NCI-H2081 (cell line): ENCODE data around the gene RNU6-1.

Source experiments
- DNase-seq, 2 experiments: peaks; one replicate each; lab custom pipeline; 2025; lab: John Stamatoyannopoulos, UW

The RNU6-1 gene

DNA sequence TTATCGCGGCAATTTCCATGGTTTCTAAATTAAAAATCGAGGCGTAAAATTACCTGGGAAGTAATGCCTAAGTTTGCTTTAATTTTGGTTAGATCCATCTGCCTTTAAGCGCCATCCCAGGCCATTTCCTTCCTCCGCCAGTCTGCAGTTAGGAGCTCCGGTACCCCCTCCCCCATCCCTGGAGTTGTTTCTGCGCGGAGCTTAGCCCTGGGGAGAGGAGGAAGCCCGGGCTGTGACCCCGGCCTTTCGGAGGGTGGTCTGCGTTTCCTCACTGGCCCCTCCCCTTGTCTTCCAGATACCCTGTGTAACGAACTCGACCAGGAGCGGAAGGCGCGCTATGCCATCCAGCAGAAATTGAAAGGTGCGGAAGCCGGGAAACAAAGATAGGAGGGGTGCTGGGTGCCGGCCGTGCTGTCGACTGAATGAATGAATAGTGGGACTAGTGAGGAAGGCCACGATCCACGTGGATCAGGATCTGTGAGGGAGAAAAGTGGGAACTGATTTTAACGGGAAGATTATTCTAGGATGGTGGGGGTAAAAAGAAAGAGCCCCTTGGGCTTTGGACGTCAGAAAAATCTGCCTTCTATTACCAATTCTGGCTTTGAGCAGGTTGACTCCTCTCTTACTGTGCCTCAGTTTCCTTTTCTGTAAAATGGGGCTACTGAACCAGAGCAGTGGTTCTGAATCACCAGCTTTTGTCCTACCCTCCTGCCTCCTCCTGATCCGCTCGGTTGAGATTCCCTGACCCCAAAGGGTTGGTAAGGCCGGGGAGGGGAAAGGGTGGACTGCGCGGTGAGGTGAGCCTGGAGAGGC, 6.7 kb downstream of the RNU6-1 start:
- DNase-seq = no peak

- DNase-seq = peak in 1 of 2 experiments; percentile 28
Observed at GRCh38 chr15:67832031-67832551, 7.8 kb downstream of the RNU6-1 start.

GRCh38 chr15:67831363-67831762, 8.5 kb downstream of the RNU6-1 start:
- DNase-seq = no peak

DNA sequence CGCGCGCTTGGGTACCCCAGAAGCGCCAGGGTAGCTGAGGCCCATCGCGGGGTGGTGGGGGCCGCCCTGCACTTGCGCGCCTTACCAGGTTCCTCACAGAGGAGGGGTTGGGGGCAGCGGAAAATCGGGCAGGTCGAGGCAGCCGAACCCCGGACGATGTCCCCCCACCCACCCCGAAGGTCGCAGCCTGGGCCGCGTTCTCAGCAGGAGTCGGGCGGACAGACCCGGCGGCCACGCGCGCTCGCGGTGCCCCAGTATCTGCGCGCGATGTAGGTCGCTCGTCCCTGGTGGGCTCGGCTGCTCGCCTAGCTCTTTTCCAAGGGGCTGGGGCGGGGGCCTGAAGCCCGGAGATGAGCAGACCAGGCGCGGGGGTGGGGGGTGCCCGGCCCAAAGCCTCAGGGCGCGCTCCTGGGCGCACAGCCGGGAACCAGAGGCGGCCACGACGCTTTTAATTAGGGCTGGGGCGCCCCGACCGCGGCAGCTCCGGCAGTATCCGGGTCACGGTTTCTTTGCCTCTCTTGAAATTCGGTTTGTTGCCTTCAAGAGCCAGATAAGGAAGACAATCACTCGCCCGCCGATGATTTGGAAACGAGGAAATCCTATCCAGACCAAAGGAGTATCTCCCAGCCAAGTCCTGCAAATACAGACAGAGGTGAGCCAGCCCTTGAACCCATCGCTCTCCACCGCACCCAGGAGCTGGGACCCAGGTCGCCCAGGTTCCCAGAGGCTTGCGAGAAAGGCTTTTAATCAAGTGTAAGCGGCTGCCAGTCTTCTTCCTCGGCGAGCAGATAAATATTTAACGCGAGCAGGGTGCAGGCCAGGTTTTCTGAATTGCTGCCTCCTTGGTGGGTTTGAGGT, 10.0 kb downstream of the RNU6-1 start:
- DNase-seq = no peak

DNA sequence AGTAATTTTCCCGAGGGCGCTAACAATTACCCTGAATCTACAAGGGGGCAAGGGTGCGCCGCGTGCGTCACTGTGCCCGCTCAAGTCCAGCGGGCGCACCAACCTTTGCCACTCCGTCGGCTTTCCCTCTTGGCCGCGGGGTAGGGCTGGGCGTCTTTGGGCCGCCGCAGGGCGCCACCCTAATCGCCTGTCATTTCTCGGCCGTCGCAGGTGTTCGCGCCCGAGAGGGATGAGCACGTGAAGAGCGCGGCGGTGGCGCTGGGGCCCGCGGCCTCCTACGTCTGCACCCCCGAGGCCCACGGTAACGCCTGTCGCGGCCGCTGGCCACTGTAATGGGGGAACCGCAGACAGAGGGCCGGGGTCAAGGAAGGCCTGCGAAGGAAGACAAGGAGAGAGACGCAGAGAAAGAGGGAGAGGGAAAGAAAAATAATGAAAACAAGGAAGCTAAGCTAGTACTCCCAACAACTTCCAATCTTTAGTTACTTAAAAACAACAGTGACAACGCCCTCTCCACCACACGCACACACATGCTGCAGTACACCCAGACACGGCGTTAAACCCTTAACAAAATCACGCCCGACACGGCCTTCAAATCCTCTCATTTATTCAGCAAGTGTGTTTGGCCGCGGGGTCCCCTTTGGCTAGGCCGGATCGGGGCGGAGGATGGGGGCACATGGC, 10.7 kb downstream of the RNU6-1 start:
- no peak for DNase-seq

- no peak for DNase-seq
Observed at GRCh38 chr15:67828278-67828968, 11.4 kb downstream of the RNU6-1 start.

- DNase-seq = no peak
Observed at GRCh38 chr15:67827562-67828277, 12.1 kb downstream of the RNU6-1 start.

DNA sequence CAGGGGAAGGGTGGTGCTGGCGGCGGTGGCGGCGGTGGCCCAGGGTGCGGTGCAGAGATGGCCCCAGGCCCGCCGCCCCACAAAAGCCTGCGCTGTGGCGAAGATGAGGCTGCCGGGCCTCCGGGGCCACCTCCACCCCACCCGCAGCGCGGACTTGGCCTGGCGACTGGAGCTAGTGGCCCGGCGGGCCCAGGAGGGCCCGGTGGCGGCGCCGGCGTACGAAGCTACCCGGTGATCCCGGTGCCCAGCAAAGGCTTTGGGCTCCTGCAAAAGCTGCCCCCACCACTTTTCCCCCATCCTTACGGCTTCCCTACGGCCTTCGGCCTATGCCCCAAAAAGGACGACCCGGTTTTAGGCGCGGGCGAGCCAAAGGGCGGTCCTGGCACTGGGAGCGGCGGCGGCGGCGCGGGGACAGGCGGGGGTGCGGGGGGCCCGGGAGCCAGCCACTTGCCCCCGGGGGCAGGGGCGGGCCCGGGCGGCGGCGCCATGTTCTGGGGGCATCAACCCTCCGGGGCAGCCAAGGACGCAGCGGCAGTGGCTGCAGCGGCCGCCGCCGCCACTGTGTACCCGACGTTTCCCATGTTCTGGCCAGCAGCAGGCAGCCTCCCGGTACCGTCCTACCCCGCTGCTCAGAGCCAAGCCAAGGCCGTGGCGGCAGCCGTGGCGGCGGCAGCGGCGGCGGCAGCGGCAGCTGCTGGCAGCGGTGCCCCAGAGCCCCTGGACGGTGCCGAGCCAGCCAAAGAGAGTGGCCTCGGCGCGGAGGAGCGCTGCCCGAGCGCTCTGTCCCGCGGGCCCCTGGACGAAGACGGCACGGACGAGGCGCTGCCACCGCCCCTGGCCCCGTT, 12.9 kb downstream of the RNU6-1 start:
- DNase-seq = no peak

DNA sequence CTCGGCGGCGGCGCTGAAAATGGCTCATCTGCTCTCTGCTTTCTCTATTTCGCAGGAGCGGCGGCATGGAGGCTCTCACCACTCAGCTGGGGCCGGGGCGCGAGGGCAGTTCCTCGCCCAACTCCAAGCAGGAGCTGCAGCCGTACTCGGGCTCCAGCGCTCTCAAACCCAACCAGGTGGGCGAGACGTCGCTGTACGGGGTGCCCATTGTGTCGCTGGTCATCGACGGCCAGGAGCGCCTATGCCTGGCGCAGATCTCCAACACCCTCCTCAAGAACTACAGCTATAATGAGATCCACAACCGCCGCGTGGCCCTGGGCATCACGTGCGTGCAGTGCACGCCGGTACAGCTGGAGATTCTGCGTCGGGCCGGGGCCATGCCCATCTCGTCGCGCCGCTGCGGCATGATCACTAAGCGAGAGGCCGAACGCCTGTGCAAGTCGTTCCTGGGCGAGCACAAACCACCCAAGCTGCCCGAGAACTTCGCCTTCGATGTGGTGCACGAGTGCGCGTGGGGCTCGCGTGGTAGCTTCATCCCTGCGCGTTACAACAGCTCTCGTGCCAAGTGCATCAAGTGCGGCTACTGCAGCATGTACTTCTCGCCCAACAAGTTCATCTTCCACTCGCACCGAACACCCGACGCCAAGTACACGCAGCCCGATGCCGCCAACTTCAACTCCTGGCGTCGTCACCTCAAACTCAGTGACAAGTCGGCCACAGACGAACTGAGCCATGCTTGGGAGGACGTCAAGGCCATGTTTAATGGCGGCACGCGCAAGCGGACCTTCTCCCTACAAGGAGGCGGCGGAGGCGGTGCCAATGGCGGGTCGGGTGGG, 13.7 kb downstream of the RNU6-1 start:
- no peak for DNase-seq

GRCh38 chr15:67824976-67825880, 14.6 kb downstream of the RNU6-1 start, which contains the start of gene SKOR1:
TSS of gene SKOR1 (plus strand) at chr15:67825509. CDS start at chr15:67825603, 94 bp downstream.
- DNase-seq = no peak

DNA sequence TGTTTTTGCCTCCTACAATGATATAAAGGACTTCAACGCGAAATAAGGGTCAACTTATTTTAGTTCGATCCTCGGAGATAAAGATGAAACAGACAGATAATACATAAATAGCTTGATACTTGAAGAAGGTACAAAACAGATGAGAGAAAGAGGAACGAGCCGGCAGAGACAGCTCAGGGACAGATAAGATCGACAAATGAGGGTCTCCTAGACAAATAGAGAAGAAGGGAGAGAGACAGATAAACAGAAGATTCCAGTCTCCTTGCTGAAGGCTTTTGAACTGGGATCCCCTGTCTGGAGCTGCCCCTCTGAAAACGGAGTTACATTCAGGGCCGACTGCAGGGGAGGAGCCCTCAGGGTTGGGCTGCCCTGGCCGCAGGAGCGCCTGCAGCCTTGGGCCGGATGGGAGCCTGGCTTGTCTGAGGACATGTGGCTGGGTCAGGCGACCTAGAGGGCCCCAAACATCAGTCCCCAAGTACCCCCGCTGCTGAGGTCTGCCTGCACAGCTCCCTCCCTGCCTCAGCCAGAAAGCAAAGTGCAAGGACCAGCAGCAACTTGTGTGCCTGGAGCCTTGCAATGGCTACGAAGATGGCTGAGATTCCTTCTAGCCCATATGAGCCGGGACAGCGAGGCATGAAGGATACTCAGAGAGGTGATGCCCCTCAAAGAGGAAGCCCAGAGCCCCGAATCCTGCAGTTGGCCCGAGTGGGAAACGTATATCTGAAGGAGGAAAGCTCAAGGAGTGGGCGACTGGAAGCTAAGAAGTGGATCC, 15.5 kb downstream of the RNU6-1 start:
- no peak for DNase-seq

- peak; percentile 22 to 37 for DNase-seq
Observed at GRCh38 chr15:67823314-67824196, 16.3 kb downstream of the RNU6-1 start.

GRCh38 chr15:67822537-67823313, 17.1 kb downstream of the RNU6-1 start:
- no peak for DNase-seq

- DNase-seq = no peak
Observed at GRCh38 chr15:67821784-67822440, 17.9 kb downstream of the RNU6-1 start.
